Cardiac septum (tissue), 1 donor: ENCODE data around the gene FBXL20. TPM values are rescaled to one million over a fixed set of nuclear protein-coding genes. Genes with fewer than 3 reads are reported as not detected.
"Not testable (repeated sequence)": the region's sequence is repeated elsewhere in the genome, so short reads cannot be mapped to it uniquely, and the experiment has no call there.

ENCODE experiments used
- DNase-seq: peaks from one replicate; pipeline ENCODE4 v3.0.0-alpha.2; 2020; ENCODE audit warnings: low spot score
- intact Hi-C: fragments of 100-400 bp; cut with DNase I; formaldehyde crosslinking; loops from one replicate; pipeline ENCODE4 v1.14.0; 2022
- long read RNA-seq: library from polyadenylated mRNA; unstranded; transcript quantifications from one replicate; pipeline ENCODE4 v2.0.0, GENCODE V29; 2021
- total RNA-seq: library from RNA; stranded (reverse); fragmentation: NEBNext Ultra II Directional; extraction: Animal tissue kit (Norgen Biotek cat#: 25700); gene quantifications from one replicate; pipeline ENCODE4 v1.2.1, GENCODE V29; 2021
- donor health status: DM: no; HTN: no; CAD: no.

FBXL20 gene, protein sequence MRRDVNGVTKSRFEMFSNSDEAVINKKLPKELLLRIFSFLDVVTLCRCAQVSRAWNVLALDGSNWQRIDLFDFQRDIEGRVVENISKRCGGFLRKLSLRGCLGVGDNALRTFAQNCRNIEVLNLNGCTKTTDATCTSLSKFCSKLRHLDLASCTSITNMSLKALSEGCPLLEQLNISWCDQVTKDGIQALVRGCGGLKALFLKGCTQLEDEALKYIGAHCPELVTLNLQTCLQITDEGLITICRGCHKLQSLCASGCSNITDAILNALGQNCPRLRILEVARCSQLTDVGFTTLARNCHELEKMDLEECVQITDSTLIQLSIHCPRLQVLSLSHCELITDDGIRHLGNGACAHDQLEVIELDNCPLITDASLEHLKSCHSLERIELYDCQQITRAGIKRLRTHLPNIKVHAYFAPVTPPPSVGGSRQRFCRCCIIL
- 11.0 TPM for total RNA-seq
- long read RNA-seq, full-length matches to known transcripts = 2 of 11 reads
- long read RNA-seq, partial matches to known transcripts = 0 of 11 reads
- long read RNA-seq, other reads (novel, unspliced or antisense) = 9 of 11 reads

DNA sequence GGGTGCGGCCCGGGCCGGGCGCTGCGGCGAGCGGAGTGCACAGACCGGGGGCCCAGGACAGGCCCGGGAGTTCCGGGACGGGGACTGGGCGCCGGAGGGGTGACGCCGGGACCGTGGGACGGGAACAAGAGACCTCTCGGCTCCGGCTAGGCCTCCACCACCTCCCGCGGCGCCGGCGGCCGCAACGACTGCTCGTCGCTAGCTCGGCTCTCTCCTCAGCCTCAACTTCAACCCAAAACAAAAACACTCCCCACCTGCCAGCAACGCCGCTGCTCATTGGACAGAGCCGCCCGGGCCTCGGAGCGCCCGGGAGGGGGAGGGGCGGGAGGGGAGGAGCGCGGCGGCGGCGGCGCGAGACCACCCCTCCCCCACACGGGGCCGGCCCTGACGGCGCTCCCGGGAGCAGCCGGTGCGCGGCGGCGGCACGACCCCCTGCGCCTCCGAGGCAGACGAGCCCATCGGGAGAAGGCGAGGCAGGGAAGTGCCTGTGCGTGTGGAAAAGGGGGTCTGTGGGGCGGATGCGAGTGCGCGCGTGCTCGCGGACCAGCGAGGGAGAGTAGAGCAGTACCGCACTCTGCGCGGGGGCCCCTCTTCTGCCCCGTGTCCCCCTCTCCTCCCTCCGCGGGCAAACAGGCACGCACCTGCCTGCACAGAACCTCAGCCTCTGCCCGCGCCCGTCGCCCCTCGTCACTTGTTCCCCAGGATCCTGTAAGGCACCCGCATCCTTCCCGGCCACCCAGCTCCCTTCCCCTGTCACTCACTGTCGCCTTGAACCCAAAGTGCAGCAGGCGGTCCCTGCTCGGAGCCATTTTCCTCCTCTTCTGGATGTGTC is at the start of gene FBXL20:
TSS of gene FBXL20 (minus strand) at position 215 of the 832 bp plus-strand sequence. CDS start 224 bp downstream, outside the sequence.
- intact Hi-C loops = loop anchor here (2.0 to 10.0 kb wide), 2 partner anchors 49 to 127 kb away; partner anchors contain the start of gene MED1

DNA sequence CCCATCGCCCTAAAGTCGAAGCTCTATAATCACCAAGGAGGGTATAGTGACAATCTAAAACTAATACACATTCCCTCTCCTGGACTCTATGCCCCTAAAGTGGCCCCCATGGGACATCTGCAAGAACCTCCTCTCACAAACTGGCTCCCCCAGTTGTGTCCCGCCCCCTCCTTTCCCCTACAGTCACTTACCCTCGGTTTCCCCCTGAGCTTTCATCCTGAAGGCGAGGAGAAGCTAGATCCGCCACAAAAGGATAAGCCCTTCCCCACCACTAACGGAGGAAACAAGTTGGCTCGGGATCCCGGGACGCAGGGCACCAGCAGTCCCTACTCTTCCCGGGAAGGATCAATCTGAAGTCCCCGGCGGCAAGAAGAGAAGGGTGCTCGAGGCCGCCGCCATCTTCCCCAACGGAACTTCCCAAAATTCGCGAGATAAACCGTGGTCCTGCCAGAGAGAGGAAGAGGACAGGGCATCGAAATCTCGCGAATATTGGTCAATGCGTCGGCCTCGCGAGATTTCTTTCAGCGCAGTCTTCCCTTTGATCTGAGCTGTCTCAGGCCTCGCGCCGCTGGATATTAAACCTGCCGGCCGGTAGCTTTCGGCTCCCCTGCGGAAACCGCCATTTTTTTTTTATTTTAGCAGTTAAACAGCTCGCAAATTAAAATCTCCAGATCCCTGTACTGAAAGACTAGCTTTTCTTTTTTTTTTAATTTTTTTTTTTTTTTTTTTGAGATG is 49.6 kb upstream of the FBXL20 start, which contains the start of gene MED1:
TSS of gene MED1 (minus strand) at position 417 of the 735 bp plus-strand sequence. CDS start at position 216, 201 bp downstream.
- peak; percentile 95 for DNase-seq
- intact Hi-C loops = loop anchor here (1.0 to 2.0 kb wide), 2 partner anchors 10 to 48 kb away; partner anchors contain the start of gene CDK12

More for the DNA sequence above, at the start of gene FBXL20:
- peak; percentile 97 for DNase-seq

DNA sequence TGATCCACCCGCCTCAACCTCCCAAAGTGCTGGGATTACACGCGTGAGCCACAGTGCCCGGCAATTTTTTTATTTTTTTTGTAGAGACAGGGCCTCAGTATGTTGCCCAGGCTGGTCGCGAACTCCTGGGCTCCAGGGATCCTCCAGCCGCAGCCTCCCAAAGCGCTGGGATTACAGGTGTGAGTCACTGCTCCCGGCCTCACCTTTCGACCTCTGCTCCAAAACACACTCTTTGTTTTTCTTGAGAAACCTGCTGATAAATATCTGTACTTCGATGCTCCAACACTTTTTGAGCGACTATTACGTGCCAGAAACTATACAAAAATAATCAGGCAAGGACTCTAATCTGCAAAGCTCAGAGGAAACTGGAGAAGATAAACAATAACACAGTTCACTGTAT is 48.6 kb upstream of the FBXL20 start:
- DNase-seq = no peak
- intact Hi-C loops = loop anchor here (2.0 kb wide), 1 partner anchor 47 kb away; no protein-coding TSS in a partner anchor

DNA sequence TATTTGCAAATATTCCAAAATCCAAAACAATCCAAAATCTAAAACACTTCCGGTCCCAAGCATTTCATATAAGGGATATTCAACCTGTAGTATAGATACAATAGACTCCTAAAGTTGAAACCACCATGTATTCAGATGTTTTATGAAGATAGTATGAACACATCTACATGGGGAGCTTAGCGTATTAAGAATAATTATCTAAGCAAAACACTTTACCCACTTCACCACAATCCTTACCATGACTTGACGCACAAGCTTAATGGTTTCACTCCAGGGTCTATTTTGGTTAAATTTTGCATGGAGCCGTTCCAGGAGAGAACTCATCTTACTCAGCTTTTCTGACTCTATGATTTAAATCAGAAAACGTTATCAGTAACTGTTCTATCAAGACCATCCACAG is 46.1 kb upstream of the FBXL20 start:
- intact Hi-C loops = no loop called here

DNA sequence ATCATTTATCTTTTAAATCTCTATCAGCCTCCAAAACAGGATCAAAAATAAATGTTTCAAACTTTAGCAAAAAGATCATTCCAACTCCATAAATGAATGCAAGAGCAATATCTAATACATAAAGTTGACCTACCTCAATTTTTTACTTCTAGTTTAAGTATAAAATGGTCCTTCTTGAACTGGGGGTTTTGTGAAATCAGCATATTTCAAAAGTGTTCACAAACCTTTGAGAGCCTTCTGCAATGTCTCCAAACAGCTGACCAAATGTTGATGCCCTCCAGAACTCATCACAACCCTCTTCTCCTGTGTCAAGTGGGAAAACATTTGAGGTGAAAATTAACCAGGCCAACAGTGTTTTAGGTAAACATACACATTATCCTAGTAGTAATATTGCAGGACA is 41.9 kb upstream of the FBXL20 start:
- intact Hi-C loops = no loop called here
- DNase-seq = no peak

More for the DNA sequence above, 46.1 kb upstream of the FBXL20 start:
- DNase-seq = no peak

DNA sequence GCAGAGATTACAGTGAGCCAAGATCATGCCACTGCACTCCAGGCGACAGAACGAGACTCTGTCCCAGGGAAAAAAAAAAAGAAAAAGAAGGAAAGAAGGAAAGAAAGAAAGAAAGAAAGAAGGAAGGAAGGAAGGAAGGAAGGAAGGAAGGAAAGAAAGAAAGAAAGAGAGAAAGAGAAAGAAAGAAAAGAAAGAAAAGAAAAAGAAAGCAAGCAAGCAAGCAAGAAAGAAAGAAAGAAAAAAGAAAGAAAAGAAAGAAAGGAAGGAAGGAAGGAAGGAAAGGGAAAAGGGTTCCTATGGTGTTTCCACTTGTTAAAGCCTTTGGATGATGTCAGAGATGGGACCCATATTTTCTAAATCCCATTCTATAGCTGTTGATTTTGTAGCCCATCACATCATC is 38.4 kb upstream of the FBXL20 start:
- intact Hi-C loops, DNase-seq: not testable (repeated sequence)

DNA sequence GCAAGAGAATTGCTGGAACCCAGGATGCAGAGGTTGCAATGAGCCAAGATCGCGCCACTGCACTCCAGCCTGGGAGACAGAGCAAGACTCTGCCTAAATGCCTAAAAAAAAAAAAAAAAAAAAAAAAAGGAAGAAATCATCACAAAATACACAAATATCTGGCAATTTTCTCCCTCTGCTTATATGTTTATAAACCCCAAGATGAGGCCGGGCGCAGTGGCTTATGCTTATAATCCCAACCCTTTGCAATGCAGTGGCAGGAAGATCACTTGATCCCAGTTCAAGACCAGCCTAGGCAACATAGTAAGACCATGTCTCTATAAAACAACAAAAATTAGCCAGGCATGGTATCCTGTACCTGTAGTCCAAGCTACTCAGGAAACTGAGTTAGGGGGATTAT is 28.2 kb upstream of the FBXL20 start:
- intact Hi-C loops = no loop called here

DNA sequence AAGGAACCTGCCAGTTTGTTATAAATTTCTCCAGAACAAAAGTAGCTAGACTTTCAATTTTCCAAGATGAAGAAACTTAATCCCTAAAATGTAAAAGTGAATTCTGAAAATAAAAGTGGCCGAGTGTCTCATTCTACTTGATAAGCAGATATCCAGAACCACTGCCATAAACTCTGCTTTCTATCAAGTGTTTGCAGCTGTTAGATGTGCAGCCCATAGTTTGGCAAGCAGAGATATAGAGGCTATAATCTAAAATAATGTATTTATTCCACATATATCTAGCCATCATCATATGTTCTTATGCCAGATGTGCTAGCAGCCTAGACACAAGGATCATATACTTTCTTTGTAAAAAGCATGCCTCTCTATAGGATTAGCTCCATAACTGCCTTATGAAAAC is 14.7 kb upstream of the FBXL20 start:
- DNase-seq = no peak
- intact Hi-C loops = no loop called here

More for the DNA sequence above, 28.2 kb upstream of the FBXL20 start:
- no peak for DNase-seq

DNA sequence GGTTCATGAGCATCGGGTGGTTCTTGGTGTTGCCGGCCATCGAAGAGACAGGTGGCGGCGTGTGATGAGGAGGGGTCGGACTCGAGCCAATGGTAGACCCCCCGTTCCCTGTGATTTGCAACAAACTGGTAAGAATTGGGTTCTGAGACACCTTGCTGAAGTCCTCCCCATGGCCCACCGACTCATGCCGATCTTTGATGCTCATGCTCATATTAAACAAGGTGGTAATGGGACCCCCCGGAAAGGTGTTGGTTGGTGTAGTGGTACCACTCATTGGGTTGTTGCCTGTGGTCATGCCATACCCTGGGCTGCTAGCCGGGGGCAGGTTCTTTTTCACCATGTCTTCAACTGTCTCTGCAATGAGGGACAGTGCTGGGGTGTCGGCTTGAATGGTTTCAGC is 8.9 kb upstream of the FBXL20 start:
- DNase-seq = no peak
- intact Hi-C loops = no loop called here

DNA sequence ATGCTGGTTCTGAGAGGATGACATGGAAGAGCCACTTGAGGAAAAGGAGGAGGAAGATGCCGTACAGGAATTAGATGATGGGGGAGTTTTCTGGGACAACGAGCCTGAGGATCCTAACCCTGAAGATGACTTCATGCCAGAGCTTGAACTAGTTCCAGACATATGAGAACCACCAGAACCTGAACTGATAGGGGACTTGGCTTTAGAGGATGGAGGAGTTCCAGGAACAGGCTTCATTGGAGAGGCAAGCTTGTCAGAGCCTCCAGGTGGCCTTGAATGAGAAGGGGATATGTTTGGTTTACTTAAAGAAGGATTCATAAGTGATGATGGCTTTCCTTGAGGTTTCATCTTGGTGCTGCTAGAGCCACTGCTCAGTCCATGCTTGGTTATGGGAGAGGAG is 6.9 kb upstream of the FBXL20 start:
- intact Hi-C loops = loop anchor here (10.0 kb wide), 1 partner anchor 134 kb away; no protein-coding TSS in a partner anchor

DNA sequence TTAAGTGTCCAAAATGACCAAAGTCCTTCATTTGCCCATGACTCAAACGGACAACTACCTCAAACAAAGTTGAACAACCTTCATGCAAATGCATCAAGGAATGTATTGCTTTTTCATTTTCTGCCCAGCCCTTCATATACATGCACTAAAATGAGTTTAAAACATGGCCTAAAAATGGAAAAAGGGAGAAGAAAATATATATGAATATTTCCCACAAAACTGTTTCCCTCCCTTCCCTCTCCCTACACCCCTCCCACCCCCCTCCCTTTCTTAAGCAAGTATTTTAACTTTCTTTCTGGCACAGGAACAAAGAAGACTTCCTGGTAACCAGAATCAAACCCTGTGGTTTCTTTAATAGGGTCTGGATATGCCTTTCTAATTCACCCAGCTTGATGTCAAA is 5.5 kb upstream of the FBXL20 start:
- intact Hi-C loops = loop anchor here (10.0 kb wide), 1 partner anchor 132 kb away; no protein-coding TSS in a partner anchor
- DNase-seq = no peak

More for the DNA sequence above, 6.9 kb upstream of the FBXL20 start:
- no peak for DNase-seq

DNA sequence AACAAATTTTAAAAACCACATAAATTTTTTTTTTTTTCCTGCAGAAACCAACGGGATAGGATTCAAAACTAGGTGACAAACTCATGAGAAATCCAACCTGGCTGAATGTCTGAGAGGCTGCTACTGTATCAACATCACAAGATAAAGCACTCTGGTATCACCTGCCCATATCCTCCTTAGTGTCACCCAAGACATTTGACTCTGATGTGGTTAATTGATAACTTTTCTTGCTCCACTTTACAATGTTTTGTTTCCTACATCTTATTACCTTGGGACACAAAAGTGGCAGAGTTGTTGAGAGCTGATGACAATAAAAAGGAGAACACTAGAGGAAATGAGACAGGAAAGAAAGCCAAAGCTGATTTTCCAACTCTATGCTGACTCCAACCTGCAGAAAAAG is 4.0 kb upstream of the FBXL20 start:
- no peak for DNase-seq
- intact Hi-C loops = loop anchor here (10.0 kb wide), 1 partner anchor 131 kb away; no protein-coding TSS in a partner anchor

DNA sequence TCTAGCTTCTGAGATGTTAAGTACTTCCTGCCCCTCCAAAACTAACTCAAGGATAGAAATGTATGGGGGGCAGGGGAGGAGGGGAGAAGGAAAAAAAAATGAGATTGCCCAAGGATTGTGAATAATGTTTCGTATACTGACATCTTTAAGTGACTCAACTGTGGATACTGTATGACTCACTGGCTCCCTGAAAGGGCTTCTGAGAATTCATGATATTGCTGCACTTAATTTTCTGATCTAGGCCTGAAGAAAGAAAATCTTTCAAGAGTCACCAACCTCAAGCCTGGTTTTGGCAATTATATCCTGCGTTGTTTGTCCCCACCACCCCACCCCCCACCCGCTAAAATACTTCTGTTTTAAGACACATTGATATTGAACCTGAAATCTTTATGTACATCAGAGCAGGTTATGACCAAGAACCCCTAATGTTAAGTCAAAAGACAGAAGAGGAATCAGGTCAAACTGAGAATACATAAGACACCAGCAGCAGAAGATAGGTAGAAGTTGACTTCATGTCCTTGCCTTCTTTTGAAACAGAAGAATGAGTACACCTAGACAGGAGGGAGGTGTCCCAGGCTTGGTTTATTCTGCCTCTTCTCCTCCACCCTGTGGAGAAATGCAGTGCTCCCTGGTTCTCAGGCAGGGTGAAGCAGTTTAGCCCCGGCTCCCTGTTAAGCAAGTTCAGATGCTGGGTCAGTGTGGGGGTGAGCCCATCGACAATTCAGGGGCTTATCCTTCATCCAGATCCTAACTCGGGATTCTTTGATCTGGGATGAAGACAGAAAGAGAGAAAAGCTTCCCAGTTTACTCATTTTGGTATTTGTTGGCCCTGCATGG is 3.3 kb upstream of the FBXL20 start:
- intact Hi-C loops = loop anchor here (10.0 kb wide), 1 partner anchor 130 kb away; no protein-coding TSS in a partner anchor
- DNase-seq = no peak

DNA sequence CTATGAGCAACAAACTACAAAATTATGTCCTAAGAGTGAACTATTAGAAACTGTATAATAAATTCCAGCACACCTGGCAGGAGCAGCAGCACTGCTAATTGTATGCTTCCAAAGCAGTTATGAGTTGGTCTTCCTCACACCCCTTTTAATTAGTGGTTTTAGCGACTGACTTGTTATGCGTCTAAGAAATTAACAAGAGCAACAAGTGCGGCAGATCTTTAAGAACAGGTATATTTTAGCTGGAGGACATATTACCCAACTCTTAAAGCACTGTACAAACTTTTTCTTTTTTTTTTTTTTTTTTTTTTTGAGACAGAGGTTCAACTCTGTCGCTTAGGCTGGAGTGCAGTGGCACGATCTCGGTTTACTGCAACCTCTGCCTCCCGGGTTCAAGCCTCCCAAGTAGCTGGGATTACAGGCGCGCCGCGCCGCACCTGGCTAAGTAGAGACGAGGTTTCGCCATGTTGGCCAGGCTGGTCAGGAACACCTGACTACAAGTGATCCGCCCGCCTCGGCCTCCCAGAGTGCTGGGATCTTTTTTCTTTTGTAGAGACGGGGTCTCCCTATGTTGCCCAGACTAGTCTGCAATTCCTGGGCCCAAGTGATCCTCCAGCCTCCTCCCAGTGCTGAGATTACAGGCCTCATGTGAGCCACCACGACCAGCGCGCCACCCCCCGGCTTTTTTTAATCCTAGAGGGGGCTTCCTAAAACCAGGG is 1.6 kb upstream of the FBXL20 start:
- intact Hi-C loops = loop anchor here (2.0 to 10.0 kb wide), 2 partner anchors 48 to 128 kb away; partner anchors contain the start of gene MED1

DNA sequence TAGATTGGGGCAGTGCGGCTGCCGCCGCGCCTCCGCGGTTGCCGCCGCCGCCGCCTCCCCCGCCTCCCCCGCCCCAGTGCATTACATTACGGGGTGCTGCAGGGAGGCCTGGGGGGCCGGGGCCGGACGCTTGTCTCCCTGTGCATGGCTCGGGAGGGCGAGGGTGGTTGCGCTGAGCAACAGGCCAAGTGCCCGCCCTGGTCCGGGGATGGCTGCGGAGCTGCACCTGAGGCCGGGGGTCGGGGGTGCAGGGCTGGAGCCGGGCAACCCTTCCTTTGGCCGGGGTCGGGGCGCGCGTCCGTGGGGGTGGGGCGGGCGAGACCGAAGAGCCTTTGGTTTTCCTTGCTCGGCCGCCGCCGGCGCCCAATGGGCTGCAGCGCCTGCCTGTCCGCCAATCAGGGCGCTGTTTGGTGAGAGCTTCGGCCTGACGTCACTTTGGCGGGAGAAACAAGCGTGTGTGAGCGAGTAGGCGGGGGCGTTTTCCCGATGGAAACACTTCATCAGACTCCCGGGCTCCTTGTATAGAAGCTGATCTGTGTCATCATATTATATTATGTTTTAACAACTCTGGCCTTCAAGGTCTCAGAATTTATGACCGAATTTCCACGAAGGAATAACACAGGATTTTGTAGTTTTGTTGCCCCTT is 941 bp upstream of the FBXL20 start:
- DNase-seq = peak; percentile 97
- intact Hi-C loops = loop anchor here (2.0 to 10.0 kb wide), 2 partner anchors 48 to 128 kb away; partner anchors contain the start of gene MED1

More for the DNA sequence above, 1.6 kb upstream of the FBXL20 start:
- DNase-seq = no peak

DNA sequence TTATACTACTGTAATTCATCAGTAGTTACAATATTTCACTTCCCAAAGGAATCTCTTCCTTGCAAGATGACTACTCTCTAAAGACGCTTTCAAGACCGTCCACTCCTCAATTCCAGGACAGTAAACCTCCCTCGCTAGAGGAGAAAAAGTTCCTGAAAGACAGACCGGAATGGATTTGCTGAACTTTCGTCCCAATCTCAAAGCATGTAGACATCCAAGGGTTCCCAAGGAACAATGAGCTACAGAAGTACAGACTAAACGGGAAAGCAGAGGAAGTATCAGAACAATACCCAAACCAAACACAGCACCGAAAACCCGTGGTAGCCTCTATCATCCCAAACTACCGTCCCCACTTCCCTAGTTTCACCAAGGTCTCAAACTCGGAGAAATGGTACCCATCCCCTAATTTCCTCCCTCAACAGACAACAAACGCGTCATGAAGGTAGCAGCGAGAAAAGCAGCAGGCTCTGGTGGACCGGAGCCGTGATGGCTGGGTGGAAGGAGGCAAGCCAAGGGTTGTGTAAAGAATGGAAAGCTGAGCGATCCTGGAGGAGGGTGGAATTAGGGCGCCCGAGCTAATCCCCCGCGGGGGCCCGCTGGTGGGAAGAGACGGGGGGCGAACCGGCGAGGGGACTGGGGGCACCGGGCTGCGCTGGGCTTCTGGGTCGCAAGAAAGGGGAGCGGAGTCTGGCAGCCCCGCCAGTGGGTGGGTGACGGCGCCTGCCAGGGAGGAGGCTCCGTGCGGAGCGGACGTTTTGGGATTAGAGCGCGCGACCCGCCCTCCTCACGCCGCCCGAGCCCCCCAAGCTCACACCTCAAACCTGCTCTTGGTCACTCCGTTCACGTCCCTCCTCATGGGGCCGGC is 647 bp downstream of the FBXL20 start:
- DNase-seq = no peak
- intact Hi-C loops = loop anchor here (10.0 kb wide), 1 partner anchor 126 kb away; no protein-coding TSS in a partner anchor
